ENCODE data around the gene PPP1R15B. TPM values are rescaled to one million over a fixed set of nuclear protein-coding genes. Genes with fewer than 3 reads are reported as not detected.

The PPP1R15B gene
- total RNA-seq, 1 donor from 2014 or later = 34.6 TPM

DNA sequence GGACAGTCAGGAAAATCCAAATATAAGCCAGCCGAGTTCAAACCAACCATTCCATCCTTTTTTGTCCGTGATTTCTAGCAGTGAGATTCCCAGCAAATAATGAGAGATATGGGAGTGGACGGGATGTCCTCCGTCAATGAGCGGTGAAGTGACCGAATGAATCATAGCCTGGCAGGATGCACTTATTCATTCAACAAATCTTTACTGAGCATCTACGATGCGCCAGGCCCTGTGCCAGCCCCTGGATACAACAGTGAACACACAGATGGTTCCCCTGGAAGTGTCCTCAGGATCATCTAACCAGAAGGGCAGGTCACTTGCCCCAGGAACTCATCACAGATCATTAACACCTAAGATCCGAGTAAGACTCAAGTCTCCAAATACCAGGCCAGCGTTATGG lies 43.7 kb downstream of the PPP1R15B start:
- no peak for DNase-seq (ENCODE audit: low read depth, low spot score)

DNA sequence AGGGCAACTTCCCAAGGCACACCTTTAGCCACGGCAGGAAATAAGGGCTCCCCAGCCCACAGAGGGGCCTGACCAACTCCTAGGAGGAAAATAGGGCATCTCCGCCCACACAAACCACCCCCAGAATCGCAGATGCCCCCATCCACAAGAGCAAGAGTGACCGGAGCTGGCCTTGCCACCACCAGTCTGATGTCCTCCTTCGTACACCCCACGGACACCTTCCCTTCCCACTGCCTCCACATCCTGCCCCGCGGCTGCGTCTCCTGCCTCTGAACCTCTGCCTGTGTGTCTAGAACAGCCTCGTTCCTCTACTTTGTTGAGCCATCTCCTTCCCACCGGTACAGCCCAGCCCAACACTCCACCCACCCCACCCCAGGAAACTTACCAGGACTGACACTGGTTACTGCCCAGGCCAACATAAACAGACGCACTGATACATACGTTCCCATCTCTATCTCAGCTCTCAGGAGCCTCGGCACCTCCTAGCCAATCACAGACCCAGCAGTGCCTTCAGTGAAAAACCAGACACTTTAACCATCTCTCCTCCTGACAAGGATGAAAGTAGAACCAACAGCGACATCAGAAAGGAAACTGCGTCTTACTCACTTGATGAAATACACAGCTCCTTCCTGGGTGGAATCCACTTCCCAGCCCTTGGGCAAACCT lies 44.3 kb downstream of the PPP1R15B start:
- DNase-seq (ENCODE audit: low read depth, low spot score) = no peak

DNA sequence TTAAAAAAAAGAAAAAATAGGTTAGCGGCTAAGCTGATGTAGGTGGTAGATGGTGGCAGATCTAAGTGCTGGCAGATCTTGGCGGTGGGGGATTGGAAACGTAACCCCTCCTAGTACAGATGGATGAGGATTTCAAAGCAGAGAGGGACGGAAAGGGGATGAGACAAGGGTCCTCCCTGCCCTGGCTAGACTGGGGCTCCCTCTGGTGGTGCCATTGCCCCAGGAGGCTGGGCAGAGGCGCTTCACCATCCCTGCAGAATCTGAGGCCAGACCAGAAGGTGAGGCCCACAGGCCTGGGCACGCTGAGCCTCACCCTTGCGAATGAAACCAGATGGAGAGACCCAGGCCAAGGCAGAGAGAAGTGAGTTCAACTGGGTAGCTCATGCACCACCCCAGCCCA lies 44.9 kb downstream of the PPP1R15B start:
- no peak for DNase-seq (ENCODE audit: low read depth, low spot score)

DNA sequence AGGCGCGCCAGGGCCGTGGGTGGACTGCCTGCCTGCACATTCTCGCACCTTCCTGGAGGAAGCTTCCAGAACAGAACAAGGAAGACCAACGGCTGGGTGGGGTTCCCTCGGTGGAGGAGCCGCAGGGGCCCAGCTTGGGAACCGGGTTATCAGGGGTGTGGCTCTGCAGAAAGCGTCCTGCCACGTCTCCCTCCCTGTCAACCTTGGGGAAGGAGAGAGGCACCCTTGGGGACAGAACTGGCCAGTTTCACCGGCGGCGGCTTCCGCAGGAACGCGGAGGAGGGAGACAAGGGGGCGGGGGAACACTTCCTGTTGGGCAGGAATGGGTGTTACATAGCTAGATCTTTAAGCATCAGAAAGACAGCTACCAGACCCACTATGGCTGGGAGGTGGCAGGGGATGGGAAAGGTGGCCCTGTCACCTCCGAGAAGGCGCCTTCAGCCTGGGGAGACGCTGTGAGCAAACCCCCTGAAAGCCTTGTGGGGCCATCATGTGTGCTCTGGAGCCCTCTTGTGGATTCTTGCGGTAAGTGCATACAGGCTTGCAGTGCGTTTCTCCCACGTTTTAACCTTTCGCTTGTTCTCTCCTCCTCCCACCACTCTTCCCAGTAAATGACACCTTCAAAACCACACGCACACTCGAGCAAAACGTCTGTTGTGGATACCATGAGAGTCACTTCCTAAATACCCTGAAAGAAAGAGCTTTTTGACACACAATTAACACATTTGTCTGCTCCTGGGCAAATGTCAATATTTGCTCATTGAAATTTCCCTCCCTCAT lies 48.1 kb downstream of the PPP1R15B start:
- DNase-seq (ENCODE audit: low read depth, low spot score) = no peak

DNA sequence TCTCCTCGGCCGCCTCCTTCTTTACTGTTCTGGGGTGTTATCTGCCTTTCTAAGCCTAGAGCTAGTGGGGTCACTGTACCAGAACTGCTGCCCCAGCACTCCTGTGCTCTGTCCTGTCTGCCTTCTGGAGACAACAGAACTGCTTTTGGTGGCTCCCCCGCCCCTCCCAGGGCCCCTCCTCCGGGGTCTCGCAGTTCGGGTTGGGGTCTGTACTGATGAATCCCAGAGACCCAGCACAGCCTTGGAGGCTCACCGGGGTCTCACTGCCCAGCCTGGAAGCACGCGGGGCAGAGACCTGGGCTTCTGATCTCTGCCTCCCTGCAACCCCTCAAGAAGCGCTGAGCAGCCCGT lies 48.7 kb downstream of the PPP1R15B start:
- DNase-seq (ENCODE audit: low read depth, low spot score) = no peak

DNA sequence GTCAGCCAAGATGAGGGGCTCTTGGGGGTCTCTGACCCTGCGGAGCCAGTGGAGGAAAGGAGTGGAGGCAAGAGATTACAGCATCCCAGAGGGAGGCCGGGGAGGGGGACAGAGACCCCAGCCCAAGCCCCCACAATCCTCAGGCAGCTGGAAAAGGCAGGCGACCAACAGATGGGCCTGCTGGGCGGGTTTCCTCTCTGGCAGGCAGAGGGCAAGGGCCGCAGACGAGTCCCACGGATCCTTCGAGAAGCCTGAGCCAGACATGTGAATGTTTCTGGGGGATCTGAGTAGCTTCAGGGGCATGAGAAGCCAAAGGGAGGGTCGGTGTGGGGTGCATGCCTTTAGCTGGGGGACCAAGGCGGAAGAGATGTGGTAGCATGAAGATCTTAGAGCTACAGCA lies 49.8 kb downstream of the PPP1R15B start:
- no peak for DNase-seq (ENCODE audit: low read depth, low spot score)

DNA sequence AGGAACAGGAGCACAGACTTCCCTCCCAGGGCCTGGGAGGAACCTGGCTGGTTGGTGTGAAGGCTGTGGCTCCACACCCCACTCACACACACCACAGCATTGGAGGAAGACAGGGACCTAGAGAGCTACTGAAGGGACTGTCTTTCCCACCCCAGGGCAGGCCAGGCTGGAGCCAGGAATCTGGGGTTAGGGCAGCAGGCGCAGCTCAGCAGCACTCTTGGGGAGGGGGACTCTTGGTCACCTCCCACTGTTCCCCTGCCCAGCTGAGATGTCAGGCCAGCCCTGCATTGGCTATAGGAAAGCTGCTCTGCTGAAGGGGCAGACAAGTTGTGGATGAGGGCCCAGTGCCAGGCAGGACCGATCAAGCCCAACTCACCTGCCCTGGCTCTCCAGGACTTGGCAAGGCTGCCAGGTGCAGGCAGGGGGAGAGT lies 50.3 kb downstream of the PPP1R15B start:
- no peak for DNase-seq (ENCODE audit: low read depth, low spot score)

DNA sequence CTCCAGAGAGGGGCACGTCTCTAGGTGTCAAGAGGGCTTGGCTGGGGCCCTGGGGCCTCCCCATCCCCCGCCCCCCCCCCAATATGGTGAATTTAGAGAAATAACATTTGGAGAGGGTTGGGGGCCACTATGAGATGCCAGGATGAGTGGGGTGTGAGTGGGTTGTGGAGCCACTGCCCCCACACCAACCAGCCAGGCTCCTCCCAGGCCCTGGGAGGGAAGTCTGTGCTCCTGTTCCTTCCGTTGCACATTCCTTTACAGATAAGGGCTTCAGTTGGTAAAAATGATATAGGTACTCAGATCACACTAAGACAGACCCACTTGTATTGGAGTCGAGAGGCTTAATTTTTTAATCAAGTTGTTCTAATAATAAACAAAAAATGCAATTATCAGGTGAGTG lies 51.3 kb downstream of the PPP1R15B start:
- no peak for DNase-seq (ENCODE audit: low read depth, low spot score)

DNA sequence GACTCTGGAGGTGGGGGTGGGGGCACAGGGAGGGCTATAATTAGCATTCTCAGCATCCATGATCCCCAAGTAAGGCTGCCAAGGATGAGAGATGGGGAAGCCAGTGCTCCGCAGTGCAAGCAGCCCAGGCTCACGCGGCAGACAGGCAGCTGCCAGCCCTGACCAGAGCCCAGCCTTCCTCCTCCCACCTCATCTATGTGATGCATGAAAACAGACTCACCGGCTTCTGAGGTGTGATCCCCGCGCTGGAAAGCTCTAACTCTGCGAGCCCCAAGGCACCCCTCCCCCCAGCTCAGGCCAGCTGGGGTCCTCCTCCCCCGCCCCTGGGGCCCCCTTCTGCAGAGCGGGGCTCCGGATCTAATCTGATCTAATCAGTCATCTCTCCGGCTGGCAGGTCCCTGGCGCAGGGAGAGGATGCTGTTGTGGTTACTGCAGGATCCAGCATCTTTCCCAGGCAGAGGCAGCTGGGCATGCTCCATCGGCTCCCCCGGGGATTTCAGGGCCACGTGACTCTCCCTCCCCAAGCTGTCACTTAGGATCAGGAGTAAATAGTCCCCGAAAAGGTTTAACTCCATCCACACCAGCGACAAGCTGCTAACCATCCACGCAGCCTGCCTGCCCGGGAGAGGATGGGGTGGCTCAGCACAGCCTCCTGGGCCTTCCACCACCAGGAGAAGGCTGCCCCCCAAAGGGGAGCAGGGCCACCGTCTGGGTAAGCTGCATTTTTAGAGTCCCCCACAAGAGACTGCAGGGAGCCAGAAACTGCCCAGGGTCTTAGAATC lies 52.0 kb downstream of the PPP1R15B start, which contains the start of gene PLEKHA6:
Gene PLEKHA6 (minus strand): TSS at position 456 of the 782 bp plus-strand sequence. CDS start 86,202 bp downstream, outside the sequence.
- no peak for DNase-seq (ENCODE audit: low read depth, low spot score)

DNA sequence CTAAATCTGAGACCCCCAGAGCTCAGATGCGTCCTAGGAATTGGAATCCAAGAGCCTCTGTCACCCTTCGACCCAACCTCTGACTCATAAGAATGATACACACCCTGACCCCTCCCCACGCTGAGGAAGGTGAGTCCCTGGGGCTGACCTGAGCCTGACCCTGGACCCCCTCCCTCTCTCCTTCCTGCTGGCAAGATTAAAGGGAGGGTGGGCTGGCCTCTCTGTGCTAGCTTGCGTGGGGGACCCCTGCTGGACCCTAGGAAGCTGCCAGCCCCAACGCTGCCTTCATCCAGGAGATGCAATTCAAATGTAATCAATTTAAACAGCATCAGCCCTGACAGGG lies 52.5 kb downstream of the PPP1R15B start:
- no peak for DNase-seq (ENCODE audit: low read depth, low spot score)

DNA sequence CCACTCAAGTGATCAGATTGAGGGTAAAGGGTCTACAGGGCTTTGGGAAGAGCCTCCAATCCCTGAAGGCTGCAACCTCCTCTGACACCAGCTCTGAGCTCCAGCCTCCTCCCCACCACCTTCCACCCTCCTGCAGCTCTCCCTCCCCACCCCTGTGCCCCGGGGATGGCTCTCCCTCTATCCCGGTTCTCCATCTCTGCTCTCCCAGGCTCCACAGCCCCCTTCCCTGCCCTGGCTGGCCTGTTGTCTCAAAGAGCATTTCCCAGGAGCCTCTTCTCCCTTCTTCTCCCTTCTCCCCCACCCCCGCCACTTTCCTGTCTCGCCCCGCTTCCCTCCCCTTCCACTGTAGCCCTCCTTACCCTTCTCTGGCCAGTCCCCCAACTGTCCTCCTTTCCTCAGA lies 53.0 kb downstream of the PPP1R15B start:
- no peak for DNase-seq (ENCODE audit: low read depth, low spot score)

DNA sequence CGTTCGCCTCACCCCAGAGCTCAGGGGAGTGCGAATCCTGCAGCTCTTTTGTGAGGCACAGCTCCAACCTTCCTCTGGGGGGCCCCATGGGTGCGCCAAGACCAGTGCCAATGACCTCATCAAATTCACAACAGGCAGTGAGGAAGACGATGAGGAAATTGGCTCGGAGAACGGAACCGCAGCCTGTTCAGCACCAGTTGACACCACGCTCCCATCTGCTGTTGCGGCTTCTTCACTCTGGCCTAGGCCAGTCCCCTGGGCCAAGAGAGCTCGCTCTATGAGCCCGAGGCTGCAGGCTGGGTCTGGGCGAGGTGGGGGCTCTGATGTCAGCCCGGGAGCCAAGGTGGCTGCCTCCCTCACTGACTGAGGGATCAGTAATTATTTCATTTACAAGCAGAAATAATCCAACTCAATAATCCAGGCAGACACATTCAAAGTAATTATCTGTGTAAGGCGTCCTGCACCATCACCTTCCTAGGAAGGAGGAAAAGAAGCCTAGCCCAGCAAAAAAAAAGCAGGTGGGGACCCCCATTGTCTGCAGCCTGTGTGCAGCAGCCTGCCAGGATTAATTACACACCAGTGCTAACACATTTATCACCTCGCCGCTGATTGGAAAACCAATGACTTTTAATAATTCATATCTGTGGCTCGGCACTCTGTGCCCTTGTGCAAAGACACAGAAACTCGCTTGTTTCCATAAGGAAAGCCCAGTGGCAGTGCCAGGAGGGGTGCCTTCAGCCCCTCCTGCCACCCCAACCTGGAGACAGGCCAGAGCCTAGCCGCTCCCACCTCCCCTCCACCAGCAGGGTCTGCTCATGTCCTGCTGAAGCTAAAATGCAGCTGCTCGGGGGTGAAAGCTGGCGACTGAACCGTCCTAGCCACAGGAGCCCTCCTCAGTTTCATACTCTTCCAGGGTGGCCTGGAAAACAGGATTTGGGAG lies 53.8 kb downstream of the PPP1R15B start:
- no peak for DNase-seq (ENCODE audit: low read depth, low spot score)

DNA sequence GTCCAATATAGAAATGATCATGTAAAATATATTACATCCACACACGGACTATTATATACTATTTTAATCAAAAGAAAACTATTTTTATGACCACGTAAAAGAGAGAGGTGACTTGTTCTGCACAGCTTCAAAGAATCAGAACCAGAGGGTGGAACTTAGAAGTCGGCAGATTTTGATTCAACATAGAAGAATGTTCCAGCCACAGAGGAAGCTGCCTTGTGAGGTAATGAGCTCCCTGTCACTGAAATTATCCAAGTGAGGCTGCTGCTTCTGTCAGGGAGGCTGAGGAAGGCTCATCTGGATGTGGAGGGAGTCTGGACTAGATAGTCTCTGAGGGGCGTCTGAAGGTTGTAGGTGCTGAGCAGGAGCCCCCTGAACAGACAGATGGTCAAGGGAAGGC lies 54.6 kb downstream of the PPP1R15B start:
- DNase-seq (ENCODE audit: low read depth, low spot score) = no peak

DNA sequence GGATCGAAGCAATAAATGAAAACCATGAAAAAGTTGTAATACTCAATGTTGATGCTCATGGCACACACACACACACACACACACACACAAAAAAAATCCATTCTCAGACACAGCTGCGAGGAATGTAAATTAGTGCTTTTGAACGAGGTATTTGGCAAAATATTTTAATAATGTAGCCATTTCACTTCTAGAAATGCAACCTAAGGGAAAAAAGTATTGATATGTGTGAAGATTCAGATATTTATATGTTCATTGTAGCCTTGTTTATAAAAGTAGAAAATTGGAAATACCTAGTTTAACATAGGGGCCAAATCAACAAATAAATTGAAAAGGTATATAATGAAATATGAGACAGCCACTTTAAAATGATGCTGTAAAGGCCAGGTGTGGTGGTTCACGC lies 55.7 kb downstream of the PPP1R15B start:
- no peak for DNase-seq (ENCODE audit: low read depth, low spot score)

DNA sequence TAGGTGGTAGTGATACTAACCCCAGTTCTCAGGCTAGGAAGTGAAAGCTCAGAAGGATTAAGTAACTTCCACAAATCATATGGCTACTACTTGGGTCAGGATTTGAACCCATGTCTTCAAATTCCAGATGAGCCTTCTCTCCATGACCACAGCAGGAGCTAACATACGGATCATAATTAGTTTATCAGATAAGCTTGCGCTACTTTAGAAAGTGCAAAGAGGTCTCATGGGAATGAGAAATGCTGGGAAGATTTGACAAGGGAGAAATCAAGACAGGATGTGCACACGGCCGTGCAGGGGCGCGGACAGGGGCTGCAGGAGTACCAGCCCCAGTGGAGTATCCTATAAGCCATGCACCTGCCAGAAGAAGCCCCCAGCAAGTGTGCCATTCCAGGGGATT lies 57.0 kb downstream of the PPP1R15B start:
- no peak for DNase-seq (ENCODE audit: low read depth, low spot score)

Other genes with a start within 250 kb of the PPP1R15B start
- gene REN, start 245.5 kb downstream of the PPP1R15B start, total RNA-seq = not detected in 2 replicates
- 0.67 and 0.79 TPM in 2 replicates for gene KISS1, start 215.3 kb downstream of the PPP1R15B start, total RNA-seq
- gene GOLT1A, start 197.8 kb downstream of the PPP1R15B start, total RNA-seq = not detected in 2 replicates
- 5.7 and 6.8 TPM in 2 replicates for gene PLEKHA6, start 51.9 kb downstream of the PPP1R15B start, total RNA-seq
- gene PIK3C2B, start 83.0 kb upstream of the PPP1R15B start, total RNA-seq = 22.4 and 25.0 TPM in 2 replicates
- 17.3 and 23.0 TPM in 2 replicates for gene MDM4, start 104.6 kb upstream of the PPP1R15B start, total RNA-seq

Data from pulmonary artery endothelial cell (primary cell).